ENCODE results near the gene FCAR.
"Not testable (repeated sequence)": the region's sequence is repeated elsewhere in the genome, so short reads cannot be mapped to it uniquely, and the experiment has no call there.

The FCAR gene

DNA sequence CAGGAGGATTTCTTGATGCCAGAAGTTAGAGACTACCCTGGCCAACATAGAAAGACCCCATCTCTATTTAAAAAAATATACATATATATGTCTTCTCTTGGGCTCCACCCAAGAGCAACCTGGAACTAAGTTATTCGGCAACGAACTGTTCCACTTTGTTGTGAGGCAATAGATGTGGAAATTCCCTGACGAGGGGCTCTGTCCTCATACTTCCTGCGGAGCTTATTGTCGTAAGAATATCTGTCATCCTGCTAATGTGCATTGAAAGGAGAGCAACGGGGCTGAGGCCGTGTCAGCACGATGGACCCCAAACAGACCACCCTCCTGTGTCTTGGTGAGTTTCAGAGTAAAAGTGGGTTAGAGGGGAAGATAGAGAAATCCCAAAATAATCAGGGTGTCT lies at the start of gene FCAR:
Gene FCAR, plus strand, starts transcription at position 246 of the 400 bp plus-strand sequence. Its CDS starts 55 bp downstream, at position 301.
- no peak for DNase-seq (ENCODE audit: low spot score)

DNA sequence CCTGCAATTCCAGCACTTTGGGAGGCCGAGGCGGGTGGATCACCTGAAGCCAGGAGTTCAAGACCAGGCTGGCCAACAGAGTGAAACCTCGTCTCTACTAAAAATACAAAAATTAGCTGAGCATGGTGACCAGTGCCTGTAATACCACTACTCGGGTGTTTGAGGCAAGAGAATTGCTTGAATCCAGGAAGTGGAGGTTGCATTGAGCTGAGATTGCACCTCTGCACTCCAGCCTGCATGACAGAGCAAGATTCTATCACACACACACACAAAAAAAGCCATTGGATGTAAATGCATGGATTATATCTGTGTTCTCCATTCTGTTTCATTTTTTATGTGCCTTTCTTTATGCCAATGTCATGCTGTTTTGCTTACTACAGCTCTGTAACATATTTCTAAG lies 49.6 kb upstream of the FCAR start:
- DNase-seq (ENCODE audit: low spot score), result not testable (repeated sequence)

DNA sequence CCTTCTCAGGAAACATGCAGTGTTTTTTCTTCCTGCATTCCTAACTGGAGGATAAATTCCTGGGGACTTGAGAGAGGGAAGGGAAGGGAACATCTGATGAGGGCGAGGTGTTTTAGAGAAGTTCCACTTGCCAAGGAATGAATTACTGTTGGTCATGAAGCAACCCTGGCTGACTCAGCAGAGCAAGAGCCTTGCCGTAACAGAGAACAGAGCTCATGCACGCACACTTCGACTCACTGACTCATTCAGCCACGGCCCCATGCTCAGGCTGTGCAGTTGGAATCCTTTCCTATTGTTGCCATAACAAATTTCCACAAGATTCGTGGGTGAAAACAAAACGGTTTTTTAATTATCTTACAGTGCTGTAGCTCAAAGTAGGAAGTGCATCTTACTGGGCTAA lies 48.7 kb upstream of the FCAR start:
- not testable (repeated sequence) for DNase-seq (ENCODE audit: low spot score)

- not testable (repeated sequence) for DNase-seq (ENCODE audit: low spot score)
These were observed 46.0 kb upstream of the FCAR start for GRCh38 chr19:54828064-54828463.

- not testable (repeated sequence) for DNase-seq (ENCODE audit: low spot score)
These were observed 41.5 kb upstream of the FCAR start, which contains the start of gene KIR2DS4 for GRCh38 chr19:54832496-54832895. Gene KIR2DS4 (plus strand): TSS chr19:54832676.

DNA sequence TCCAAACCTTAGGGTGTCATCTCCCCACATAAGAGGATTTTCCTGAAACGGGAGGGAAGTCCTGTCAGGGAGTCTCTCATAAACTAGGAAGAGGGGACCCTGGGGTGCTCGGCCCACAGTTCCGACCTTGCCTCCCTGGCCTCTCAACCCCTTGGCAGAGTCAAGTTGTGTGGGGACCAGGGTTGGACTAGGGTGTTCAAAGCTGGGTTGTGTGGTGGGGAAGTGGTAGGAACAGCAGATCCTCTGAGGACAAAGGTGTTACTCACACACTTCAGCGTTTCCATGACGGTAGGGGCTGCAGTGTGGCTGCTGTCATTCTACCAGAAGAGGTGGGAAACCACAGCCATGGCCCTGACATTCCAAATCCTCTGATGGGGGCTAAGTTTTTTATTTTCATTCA lies 38.9 kb upstream of the FCAR start:
- not testable (repeated sequence) for DNase-seq (ENCODE audit: low spot score)

DNA sequence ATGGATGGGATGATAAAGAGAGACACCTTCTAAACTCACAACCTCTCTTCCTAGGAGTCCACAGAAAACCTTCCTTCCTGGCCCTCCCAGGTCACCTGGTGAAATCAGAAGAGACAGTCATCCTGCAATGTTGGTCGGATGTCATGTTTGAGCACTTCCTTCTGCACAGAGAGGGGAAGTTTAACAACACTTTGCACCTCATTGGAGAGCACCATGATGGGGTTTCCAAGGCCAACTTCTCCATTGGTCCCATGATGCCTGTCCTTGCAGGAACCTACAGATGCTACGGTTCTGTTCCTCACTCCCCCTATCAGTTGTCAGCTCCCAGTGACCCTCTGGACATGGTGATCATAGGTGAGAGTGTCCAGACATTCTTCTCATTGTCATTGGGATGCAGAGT lies 36.5 kb upstream of the FCAR start:
- not testable (repeated sequence) for DNase-seq (ENCODE audit: low spot score)

- not testable (repeated sequence) for DNase-seq (ENCODE audit: low spot score)
These were observed 30.9 kb upstream of the FCAR start for GRCh38 chr19:54843171-54843570.

- DNase-seq (ENCODE audit: low spot score), result not testable (repeated sequence)
These were observed 23.9 kb upstream of the FCAR start, which contains the start of gene KIR3DL2 for GRCh38 chr19:54850061-54850640. Gene KIR3DL2 (plus strand): TSS chr19:54850443. CDS start chr19:54850476, 33 bp downstream.

- no peak for DNase-seq (ENCODE audit: low spot score)
These were observed 23.1 kb upstream of the FCAR start for GRCh38 chr19:54850930-54851329.

- DNase-seq (ENCODE audit: low spot score), result no peak
These were observed 22.7 kb upstream of the FCAR start for GRCh38 chr19:54851353-54851752.

- DNase-seq (ENCODE audit: low spot score), result not testable (repeated sequence)
These were observed 18.8 kb upstream of the FCAR start for GRCh38 chr19:54855241-54855640.

GRCh38 chr19:54858476-54858875 lies 15.6 kb upstream of the FCAR start:
- not testable (repeated sequence) for DNase-seq (ENCODE audit: low spot score)

- not testable (repeated sequence) for DNase-seq (ENCODE audit: low spot score)
These were observed 14.6 kb upstream of the FCAR start for GRCh38 chr19:54859421-54859820.

DNA sequence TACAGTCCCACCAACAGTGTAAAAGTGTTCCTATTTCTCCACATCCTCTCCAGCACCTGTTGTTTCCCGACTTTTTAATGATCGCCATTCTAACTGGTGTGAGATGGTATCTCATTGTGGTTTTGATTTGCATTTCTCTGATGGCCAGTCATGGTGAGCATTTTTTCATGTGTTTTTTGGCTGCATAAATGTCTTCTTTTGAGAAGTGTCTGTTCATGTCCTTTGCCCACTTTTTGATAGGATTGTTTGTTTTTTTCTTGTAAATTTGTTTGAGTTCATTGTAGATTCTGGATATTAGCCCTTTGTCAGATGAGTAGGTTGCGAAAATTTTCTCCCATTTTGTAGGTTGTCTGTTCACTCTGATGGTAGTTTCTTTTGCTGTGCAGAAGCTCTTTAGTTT lies 10.6 kb upstream of the FCAR start:
- DNase-seq (ENCODE audit: low spot score), result not testable (repeated sequence)

GRCh38 chr19:54871696-54872095 lies 2.3 kb upstream of the FCAR start:
- no peak for DNase-seq (ENCODE audit: low spot score)

DNA sequence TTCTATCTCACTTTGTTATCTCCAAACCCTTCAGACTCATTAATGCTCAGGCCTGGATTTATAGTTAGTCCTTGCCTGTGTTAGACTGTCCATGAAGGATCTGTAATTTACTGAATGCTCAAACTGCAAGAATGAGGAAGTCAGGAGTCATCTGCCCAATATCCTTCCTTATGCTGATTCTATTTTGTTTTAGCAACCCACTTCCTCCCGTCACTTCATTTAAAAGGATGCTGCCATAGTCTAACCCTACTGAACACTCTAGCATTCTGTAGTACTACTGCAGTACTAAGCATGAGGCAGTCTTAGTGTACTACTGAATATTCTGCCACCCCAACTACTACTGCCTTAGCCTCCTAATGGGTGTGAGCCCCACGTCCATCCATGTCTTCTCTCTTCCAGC lies 1.5 kb downstream of the FCAR start:
- DNase-seq (ENCODE audit: low spot score), result no peak

DNA sequence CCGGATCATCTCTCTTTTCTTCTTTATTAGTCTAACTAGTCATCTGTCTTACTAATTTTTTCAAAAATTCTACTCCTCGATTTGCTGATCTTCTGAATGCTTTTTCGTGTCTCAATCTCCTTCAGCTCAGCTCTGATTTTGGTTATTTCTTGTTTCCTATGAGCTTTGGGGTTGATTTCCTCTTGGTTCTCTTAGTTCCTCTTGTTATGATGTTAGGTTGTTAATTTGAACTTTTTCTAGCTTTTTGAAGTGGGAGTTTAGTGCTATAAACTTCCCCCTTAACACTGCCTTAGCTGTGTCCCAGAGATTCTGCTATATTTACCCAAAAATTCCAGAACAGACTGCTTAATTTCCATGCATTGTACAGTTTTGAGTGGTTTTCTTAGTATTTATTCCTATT lies 3.4 kb downstream of the FCAR start:
- DNase-seq (ENCODE audit: low spot score), result no peak

DNA sequence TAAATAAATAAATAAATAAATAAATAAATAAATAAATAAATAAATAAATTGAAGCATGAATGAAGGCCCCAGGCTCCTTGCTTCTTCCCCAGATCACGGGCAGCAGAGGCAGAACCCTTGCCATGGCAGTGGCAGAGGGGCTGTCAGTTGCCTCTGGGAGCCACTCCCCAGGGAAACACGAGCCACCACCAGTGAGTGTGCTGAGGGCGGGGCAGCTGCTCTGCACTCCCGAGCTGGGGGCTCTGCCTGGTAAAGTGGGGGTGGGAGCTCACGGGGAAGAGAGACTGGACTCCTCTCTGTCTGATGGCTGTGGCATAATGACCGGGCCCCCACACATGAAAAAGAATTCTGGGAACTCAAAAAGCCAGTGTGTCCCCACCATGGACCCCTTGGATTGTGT lies 7.8 kb downstream of the FCAR start:
- no peak for DNase-seq (ENCODE audit: low spot score)

GRCh38 chr19:54882758-54883157 lies 8.7 kb downstream of the FCAR start:
- no peak for DNase-seq (ENCODE audit: low spot score)

- no peak for DNase-seq (ENCODE audit: low spot score)
These were observed 9.2 kb downstream of the FCAR start for GRCh38 chr19:54883228-54883627.

DNA sequence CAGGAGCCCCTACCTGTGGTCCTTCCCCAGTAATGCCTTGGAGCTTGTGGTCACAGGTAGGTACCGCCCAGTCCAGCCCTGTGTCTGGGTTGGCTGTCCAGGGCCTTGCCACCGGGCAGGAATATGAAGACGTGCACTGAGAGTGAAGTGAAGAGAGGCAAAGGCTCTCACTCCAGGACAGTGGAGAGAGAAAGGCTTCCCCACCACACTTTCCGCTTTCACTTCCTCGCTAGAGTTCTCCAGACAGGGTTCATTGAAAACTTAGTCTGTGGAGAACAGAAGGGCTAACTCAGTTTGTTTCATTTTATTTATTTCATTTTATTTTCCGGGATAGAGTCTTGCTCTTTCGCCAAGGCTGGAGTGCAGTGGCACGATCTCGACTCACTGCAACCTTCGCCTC lies 14.2 kb downstream of the FCAR start:
- DNase-seq (ENCODE audit: low spot score), result no peak

- no peak for DNase-seq (ENCODE audit: low spot score)
These were observed 15.5 kb downstream of the FCAR start for GRCh38 chr19:54889566-54889965.

- DNase-seq (ENCODE audit: low spot score), result no peak
These were observed 19.4 kb downstream of the FCAR start for GRCh38 chr19:54893406-54893805.
